Stimulated activated naive CD4-positive, alpha-beta T cell treated with Interleukin-2 at 50 U/mL for 16 hours (primary cell): ENCODE data around the gene PACS1.

Experiments
- DNase-seq: peaks from one replicate; lab custom pipeline; 2025; lab: John Stamatoyannopoulos, UW

The PACS1 gene

GRCh38 chr11:66050581-66051231 lies 19.4 kb upstream of the PACS1 start:
- DNase-seq: no peak

GRCh38 chr11:66051371-66051765 lies 18.7 kb upstream of the PACS1 start:
- no peak for DNase-seq

- DNase-seq: peak; percentile 97
Measured at GRCh38 chr11:66051766-66052663, 18.1 kb upstream of the PACS1 start, which contains the start of gene SF3B2. Gene SF3B2 (plus strand): TSS chr11:66052364. CDS start chr11:66052385, 21 bp downstream.

GRCh38 chr11:66052664-66052982 lies 17.4 kb upstream of the PACS1 start:
- DNase-seq: no peak

GRCh38 chr11:66055021-66055420 lies 15.1 kb upstream of the PACS1 start:
- DNase-seq: no peak

GRCh38 chr11:66056501-66056900 lies 13.6 kb upstream of the PACS1 start:
- DNase-seq: no peak

GRCh38 chr11:66059966-66060680 lies 9.9 kb upstream of the PACS1 start:
- no peak for DNase-seq

GRCh38 chr11:66061268-66061667 lies 8.8 kb upstream of the PACS1 start:
- DNase-seq: no peak

- DNase-seq: no peak
Measured at GRCh38 chr11:66062408-66062807, 7.7 kb upstream of the PACS1 start.

DNA sequence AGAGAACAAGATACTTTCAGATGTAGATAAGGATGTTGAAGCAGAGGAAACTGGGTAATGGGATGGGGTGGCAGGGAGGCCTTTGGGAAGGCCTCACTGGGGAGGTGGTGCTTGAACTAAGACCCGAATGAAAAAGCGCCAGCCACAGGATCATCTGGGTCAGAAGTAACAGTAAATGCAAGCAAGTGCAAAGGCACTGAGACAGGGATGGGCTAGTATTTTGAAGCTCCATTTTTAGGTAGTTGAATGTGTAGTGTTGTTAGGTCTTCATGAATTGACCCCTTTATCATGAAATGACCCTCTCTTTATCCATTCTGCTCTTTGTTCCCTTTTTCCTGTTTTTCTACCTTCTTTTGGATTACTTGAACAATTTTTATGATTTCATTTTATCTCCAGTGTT lies 6.2 kb upstream of the PACS1 start:
- DNase-seq: no peak

DNA sequence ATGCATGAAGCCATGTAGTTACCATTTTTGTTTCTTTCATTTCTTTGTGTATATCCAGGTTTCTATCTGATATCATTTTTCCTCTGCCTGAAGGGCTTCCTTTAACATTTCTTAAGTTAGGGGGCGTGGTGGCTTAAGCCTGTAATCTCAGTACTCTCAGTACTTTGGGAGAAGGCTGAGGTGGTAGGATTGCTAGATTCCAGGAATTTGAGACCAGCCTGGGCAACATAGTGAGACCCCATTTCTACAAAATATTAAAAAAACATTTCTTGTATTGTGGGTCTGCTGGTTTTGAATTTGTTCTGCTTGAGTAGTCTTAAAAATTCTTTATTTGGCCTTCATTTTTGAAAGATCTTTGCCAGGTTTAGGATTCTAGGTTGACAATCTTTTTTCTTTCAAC lies 5.5 kb upstream of the PACS1 start:
- DNase-seq: no peak

DNA sequence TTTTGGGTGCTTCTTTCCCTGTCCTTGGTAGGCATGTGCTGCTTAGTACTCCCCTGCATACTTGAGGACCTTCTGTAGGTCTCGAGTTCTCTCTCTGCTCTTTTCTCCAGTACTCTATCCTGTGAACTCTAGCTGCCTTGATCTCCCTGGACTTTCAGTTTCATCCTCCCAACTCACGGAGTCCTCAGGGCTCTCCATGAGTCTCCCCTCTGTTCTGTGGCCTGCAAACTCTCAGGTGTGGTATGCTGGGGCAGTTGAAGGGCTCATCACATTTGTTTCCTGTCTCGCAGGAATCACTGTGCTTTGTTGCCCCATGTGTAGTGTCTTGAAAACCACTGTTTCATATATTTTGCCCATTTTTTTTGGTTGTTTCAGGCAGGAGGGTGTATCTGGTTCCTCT lies 3.3 kb upstream of the PACS1 start:
- DNase-seq: no peak

GRCh38 chr11:66067640-66068039 lies 2.4 kb upstream of the PACS1 start:
- no peak for DNase-seq

DNA sequence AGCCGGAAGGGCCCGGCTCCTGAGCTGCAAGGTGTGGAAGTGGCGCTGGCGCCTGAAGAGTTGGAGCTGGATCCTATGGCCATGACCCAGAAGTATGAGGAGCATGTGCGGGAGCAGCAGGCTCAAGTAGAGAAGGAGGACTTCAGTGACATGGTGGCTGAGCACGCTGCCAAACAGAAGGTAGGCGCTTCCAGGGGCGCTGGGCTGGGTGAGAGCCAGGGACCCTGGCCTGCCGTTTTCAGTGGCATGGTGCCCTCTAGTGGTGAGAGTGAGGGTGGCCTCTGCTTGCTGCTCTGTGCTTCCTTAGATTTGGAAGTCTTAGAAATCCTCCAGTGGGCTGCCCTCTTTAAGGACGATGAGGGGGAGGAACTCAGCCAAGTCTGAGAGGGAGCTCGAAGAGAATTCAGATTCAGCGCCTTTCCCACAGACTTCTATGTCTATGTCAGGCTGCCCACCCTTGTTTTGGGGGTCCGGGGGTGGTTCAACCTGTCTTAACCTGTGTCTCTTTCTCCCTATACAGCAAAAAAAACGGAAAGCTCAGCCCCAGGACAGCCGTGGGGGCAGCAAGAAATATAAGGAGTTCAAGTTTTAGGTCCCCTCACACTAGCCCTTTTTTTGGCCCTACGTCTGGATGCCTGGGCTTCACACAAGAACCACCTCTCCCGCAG lies 1.8 kb upstream of the PACS1 start:
- DNase-seq: peak; percentile 60

DNA sequence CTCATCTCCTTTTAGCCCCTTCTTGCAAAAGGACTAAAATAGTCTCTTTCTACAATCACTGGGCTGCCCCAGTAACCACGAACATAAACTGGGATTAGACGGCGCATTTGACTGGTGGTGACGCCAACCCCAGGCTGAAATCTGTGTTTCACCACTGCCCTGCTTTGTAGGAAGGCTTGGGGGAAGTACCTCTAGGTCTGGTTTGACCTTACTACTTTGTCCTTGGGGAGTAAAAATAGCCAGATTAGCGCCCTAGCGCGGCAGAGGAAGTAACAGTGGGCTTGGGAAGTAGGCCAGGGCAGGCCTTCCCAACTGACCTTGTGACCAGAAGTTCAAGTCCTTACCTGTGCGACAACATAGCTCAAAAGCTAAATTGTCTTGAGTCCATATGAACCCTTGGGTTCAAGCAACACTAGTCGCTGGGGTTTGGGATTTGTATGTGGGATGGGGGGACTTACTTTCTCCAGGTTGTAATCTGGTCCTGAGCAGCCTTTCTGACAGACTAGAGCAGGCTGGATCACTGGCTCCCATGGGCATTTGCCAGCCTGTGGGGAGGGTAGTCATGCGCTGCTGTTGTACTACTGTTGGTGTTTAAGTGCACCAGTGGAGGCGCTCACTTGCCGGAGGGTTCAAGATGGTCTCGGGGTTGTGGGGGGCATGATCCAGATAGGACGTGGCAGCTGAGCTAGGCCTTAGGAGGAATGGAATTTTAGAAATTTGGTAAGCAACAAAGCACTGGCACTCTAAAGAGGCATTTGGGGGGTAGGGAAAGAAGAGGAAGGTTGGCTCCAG lies 953 bp upstream of the PACS1 start:
- DNase-seq: peak; percentile 31

GRCh38 chr11:66070604-66071380 lies 720 bp downstream of the PACS1 start:
- DNase-seq: no peak

DNA sequence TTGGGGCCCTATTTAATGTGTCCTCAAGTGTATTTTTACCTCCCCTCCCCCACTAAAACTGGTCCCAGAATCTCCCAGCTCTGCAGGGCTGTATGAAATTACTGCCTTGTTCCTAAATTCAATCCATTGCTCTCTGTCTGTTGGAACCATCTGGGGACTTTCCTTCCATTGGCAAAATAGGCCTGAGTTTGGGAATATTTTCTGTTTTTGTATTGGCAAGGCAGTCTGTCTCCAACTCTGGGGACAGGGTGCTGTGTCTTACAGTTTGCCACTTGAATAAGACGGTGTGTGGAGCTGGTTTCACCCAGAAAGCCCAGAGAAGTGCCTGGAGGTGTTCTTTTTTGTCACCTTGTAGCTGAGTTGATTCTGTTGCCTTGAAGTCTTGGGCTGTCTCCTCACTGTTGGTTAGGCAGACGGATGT lies 1.3 kb downstream of the PACS1 start:
- DNase-seq: no peak

- DNase-seq: no peak
Measured at GRCh38 chr11:66072081-66072480, 2.0 kb downstream of the PACS1 start.

- no peak for DNase-seq
Measured at GRCh38 chr11:66072518-66072917, 2.4 kb downstream of the PACS1 start.

GRCh38 chr11:66073669-66074068 lies 3.6 kb downstream of the PACS1 start:
- no peak for DNase-seq

- no peak for DNase-seq
Measured at GRCh38 chr11:66075273-66075672, 5.2 kb downstream of the PACS1 start.
